ENCODE measurements around the gene SLC7A10. TPM values are rescaled to one million over a fixed set of nuclear protein-coding genes. Genes with fewer than 3 reads are reported as not detected.
"Not testable (repeated sequence)": the region's sequence is repeated elsewhere in the genome, so short reads cannot be mapped to it uniquely, and the experiment has no call there.

SLC7A10 gene
- total RNA-seq, 1 experiment from 2014 or later, result not detected

DNA sequence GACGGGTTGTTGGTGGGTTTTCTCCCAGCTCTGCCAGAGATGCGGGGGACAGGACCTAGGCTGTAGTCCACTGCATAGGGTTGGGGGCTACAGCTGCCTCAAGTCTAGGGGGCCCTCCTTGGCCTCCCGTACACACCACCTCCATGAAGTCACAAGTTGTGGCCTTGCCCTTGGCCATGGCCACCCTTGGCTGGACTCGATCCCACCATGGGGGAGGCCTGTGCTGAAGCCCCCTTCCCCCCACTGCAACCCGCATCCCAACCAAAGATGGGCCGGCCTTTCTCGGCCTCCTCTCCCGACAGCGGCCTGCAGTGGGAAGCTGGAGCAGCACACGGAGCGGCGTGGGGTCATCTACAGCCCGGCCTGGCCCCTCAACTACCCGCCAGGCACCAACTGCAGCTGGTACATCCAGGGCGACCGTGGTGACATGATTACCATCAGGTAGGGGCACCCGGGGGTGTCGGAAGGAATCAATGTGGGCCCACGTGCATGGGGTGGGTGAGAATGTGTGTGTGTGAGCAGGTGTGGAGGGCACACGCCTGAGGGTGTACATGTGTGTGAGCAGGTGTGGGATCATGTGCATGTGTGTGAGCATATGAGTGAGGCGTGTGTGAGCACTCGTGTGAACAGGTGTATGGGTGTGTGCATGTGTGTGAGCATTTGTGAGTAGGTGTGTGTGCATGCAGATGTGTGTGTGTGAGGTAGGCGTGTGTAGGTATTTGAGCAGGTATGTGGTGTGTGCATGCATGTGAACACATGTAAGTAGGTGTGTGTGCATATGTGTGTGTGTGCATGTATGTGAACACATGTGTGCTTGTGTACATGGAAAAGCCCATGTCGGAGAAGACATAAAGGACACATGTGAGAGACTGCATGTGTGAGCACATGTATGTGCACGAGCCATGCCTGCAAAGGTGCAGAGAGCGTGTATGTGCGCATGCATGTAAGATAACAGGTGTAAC, 22.8 kb downstream of the SLC7A10 start:
- no peak for DNase-seq (ENCODE audit: low spot score)

GRCh38 chr19:33201886-33202545, 23.6 kb downstream of the SLC7A10 start:
- no peak for DNase-seq (ENCODE audit: low spot score)

DNA sequence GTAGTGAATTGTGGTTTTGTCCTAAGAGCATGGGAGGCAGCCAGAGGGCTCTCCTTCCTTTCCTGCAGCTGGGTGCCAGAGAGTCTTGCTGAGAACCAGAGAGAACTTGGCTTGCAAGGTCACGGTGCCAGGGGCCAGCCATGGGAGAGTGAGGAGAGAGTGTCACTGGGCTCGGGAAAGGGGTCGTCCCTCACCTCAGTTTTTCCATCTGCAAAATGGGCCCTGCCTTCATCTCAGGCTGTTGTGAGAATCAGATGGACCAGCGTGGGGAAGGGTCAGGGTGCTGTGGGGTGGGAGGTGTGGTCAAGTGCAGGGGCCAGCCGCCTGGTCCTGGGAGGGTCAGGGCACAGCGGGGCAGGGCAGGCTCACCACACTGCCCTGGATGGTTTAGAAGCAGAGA, 24.2 kb downstream of the SLC7A10 start:
- DNase-seq (ENCODE audit: low spot score), result no peak

DNA sequence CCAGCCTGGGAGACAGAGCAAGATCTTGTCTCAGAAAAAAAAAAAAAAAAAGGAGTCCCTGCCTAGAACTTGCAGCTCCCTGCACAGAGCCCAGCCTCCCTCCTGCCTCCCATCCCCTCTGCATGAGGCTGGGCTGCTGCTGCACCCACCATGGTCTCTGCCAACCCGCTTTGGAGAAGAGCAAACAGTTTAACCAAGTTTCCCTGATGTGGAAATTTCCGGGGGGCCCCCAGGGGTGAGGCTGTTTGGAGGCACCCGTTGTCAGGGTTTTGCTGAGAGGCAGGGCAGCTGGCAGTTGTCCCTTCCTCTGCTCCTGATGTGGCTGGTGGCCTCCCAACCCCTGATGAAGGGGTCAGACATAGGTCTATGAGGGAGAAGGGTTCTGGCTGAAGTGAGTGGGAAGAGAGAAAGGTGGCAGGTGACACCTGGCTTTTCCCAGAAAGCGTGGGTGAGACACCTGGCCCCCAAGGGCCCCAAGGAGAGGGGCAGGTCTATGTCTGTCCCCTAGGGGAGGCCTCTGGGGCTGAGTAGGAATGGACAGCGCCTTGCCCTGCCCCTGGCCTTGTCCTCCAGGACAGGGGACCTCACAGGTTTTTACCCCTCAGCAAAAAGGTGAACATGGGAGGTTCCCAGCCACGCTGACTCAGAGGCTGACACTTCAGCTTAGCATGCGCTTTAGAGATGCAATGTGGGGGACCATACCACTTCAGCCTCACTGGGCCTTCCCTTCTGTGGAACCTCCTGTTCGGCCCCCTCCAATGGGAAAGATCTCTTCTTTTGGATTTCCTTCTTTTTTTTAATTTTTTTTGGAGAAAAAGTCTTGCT, 26.0 kb downstream of the SLC7A10 start:
- DNase-seq (ENCODE audit: low spot score), result no peak

DNA sequence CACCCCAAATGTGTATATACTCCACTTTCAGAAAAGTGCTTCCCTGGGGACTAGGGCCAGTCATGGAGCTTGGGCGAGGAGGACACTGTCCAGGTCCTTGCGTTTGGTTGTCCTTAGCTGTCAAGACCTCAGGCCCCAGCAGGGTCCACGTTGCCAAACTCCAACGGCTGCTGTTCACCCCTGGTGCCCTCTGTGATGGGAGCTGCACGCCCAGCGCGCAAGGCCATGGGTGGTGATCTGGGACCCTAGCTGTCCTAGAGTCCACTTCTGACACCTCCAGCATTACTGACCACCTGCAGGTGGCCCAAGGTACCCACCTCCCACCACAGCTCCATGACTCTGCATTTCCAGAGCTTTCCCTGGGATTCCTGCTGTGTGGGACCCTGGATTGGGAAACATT, 27.5 kb downstream of the SLC7A10 start:
- DNase-seq (ENCODE audit: low spot score), result no peak

- DNase-seq (ENCODE audit: low spot score), result no peak
Observed at GRCh38 chr19:33197591-33198000, 28.1 kb downstream of the SLC7A10 start.

DNA sequence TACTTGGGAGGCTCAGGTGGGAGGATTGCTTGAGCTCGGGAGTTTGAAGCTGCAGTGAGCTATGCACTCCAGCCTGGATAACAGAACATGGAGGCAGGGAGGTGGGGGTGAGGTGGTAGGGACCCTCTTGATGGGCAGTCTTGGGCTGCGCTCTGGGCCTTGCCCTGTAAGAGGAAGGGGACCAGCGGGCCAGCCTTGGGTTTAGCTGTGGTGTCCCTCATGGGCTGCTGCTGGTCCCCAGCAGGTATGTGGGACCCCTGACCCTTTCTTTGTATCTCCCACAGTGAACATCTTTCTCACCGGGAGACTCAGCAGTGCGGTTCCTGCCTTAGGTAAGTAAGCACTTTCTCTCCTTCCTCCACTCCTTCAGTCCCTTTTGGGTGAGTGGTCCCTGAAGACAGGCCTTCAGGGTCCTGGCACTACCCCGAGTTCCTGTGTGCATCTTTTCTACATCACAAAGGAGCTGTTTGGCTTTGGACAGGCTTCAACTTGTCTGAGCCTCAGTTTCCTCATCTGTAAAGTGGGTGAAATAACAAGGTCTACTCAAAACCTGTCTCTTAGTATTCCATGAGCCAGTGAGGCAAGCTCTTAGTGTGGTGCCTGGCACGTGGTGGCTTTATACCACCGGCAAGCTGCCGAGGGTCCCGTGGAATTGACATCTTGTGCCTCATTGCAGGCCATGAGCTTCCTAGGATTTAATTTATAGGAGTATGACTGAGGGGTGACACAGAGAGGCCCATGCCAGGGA, 29.0 kb downstream of the SLC7A10 start:
- no peak for DNase-seq (ENCODE audit: low spot score)

- DNase-seq (ENCODE audit: low spot score), result no peak
Observed at GRCh38 chr19:33195645-33196347, 29.9 kb downstream of the SLC7A10 start.

DNA sequence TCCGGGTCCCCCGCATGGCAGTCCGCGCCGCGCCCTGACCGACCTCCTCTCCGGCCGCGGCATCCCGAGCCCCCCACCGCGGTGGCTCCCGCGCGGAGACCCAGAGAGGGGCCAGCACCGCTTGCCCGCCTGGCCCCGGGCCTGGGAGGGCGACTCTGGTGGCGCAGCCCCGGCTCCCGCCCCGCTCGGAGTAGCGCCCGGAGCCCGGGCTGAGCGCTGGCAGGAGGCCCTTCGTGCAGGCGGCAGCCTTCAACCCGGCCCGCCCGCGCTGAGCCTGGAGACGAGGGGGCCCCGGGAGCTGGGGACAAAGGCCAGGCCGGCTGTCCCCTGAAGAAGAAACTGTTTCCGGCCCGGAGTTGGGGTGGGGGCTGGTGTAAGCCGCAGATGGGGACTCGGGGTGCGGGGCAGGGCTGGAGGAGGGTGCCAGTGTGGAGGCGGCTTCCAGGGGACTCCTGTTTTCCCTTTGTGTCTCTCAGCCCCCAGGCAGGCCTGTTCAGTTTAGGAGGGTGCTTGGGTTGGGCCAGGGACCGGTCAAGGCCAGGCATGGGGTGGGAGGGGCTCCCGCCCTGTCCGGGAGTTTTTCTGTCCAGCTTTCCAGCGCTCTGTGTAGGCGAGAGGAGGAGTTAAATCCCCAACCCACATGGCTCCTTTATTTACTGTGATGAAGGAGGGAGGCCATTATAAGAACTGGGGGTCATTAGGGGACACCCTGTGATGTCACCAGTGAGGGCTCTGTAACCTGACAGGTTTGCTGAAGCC, 30.6 kb downstream of the SLC7A10 start:
- no peak for DNase-seq (ENCODE audit: low spot score)

DNA sequence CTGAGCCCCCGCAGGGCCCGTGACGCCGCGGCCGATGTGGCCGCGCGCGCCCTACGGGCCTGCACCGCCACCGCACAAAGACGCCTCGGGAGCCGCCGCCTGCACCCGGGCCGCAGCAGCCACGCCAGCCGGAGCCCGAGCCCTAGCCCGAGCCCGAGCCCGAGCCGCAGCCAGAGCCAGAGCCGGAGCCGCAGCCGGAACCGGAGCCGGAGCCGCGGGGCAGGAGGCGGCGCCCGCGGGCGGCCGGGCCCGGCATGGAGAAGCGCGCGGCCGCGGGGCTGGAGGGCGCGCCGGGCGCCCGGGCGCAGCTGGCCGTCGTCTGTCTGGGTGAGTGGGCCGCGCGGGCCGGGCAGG, 31.1 kb downstream of the SLC7A10 start:
- DNase-seq (ENCODE audit: low spot score), result no peak

- DNase-seq (ENCODE audit: low spot score), result no peak
Observed at GRCh38 chr19:33193865-33194362, 31.7 kb downstream of the SLC7A10 start, which contains the start of gene LRP3. Gene LRP3, plus strand, starts transcription at chr19:33194330. Its CDS starts 456 bp downstream, at chr19:33194786.

DNA sequence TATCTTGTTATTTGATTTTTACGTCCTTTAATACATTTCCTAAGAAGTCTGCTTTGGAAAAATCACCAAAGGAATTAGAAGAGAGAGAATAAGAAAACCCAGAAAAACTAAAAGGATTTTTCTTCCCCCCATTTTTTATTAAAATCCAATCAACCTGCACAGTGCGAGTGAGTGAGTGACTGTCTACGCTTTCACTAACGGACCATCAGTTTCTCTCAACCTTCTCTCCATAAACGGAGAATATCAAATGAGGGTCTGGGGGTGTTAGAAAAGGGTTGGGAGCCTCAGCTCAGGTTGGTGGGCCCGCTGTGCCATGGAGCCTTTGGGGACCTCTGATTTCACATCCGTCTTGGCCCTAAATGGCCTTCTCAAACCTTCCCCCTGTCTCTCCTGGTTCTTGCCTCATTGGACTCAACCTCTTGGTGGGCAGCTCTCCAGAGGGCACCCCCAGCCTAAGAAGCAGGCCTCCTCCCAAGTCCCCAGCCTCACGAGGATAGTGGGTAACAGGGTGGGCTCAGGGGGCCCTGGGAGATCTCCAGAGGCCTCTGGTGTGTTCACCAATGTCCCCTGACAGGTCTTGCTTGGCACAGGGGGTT, 32.3 kb downstream of the SLC7A10 start:
- no peak for DNase-seq (ENCODE audit: low spot score)

- DNase-seq (ENCODE audit: low spot score), result no peak
Observed at GRCh38 chr19:33192010-33192409, 33.6 kb downstream of the SLC7A10 start.

DNA sequence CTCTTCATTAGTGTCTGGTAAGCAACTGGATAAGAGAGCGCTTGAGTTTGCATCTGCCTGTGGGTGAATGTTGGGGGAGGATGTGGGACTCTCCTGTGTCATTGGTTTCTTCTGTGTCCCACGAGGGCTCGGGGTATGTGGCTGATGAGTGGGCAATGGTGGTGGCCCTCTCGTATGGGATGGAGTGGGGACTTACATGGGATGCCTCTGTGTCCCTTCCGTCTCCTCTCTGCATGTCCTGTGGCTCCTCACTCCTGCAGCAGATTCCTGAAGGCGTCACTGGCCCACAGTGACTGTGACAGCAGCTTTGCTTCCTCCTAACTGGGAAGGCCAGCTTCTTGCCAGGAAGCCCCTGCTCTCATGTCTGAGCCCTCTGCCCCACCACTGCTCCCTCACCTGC, 34.1 kb downstream of the SLC7A10 start:
- DNase-seq (ENCODE audit: low spot score), result no peak

DNA sequence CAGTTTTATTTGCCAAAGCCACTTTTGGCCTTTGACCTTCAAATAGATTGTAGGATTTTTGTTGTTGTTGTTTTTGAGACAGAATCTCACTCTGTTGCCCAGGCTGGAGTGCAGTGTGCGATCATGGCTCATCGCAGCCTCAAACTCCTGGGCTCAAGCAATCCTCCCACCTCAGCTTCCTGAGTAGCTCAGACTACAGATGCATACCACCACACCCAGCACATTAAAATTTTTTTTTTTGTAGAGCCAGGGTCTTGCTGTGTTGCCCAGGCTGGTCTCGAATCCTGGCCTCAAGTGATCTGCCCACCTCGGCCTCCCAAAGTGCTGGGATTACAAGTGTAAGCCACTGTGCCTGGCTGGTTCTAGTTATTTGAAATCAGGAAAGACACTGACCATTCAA, 34.6 kb downstream of the SLC7A10 start:
- DNase-seq (ENCODE audit: low spot score), result not testable (repeated sequence)

DNA sequence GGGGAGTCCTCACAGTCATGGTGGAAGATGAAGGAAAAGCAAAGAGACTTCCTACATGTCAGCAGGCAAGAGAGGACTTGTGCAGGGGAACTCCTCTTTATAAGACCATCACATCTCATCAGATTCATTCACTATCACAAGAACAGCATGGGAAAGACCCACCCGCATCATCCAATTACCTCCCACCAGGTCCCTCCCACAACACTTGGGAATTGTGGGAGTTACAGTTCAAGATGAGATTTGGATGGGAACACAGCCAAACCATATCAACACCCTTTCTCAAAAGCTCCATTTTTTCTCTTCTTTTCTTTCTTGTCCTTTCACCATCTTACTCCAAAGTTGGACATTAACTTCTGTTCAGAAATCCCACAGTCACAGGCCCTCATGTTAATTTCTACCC, 36.2 kb downstream of the SLC7A10 start:
- DNase-seq (ENCODE audit: low spot score), result no peak

GRCh38 chr19:33187183-33187540, 38.5 kb downstream of the SLC7A10 start:
- DNase-seq (ENCODE audit: low spot score), result no peak

GRCh38 chr19:33186431-33187182, 39.0 kb downstream of the SLC7A10 start:
- DNase-seq (ENCODE audit: low spot score), result no peak

Data from H4 (cell line).